GDM1 (cell line): ENCODE data around the gene CD70.
"Not testable (repeated sequence)": the region's sequence is repeated elsewhere in the genome, so short reads cannot be mapped to it uniquely, and the experiment has no call there.

Source experiments
- DNase-seq: peaks from one replicate; lab custom pipeline; 2025; lab: John Stamatoyannopoulos, UW

The CD70 gene, protein sequence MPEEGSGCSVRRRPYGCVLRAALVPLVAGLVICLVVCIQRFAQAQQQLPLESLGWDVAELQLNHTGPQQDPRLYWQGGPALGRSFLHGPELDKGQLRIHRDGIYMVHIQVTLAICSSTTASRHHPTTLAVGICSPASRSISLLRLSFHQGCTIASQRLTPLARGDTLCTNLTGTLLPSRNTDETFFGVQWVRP

GRCh38 chr19:6590827-6591319 lies at the start of gene CD70:
Gene CD70, minus strand, starts transcription at chr19:6591150. Its CDS starts 148 bp downstream, at chr19:6591002.
- DNase-seq: peak; percentile 83

DNA sequence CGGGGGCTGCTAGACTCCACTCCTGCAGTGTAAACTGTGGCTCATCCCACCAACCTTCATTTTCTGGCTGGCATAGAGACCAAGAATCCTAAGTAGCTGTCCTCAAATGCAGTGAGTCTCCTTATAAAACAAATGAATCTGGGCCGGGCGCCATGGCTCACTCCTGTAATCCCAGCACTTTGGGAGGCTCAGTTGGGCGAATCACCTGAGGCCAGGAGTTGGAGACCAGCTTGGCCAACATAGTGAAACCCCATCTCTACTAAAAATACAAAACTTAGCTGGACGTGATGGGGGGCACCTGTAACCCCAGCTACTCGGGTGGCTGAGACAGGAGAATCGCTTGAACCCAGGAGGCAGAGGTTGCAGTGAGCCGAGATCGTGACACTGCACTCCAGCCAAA lies 49.4 kb upstream of the CD70 start:
- not testable (repeated sequence) for DNase-seq

- DNase-seq: no peak
These were observed 48.5 kb upstream of the CD70 start for GRCh38 chr19:6639439-6639838.

DNA sequence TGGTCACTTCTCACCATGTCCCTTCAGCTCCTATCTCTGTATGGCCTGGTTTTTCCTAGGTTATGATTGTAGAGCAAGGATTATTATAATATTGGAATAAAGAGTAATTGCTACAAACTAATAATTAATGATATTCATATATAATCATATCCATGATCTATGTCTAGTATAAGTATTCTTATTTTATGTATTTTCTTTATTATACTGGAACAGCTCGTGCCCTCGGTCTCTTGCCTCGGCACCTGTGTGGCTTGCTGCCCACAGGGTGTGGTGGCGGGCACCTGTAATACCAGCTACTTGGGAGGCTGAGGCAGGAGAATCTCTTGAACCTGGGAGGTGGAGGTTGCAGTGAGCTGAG lies 42.5 kb upstream of the CD70 start:
- not testable (repeated sequence) for DNase-seq

- DNase-seq: peak; percentile 56
These were observed 42.0 kb upstream of the CD70 start for GRCh38 chr19:6632747-6633455.

DNA sequence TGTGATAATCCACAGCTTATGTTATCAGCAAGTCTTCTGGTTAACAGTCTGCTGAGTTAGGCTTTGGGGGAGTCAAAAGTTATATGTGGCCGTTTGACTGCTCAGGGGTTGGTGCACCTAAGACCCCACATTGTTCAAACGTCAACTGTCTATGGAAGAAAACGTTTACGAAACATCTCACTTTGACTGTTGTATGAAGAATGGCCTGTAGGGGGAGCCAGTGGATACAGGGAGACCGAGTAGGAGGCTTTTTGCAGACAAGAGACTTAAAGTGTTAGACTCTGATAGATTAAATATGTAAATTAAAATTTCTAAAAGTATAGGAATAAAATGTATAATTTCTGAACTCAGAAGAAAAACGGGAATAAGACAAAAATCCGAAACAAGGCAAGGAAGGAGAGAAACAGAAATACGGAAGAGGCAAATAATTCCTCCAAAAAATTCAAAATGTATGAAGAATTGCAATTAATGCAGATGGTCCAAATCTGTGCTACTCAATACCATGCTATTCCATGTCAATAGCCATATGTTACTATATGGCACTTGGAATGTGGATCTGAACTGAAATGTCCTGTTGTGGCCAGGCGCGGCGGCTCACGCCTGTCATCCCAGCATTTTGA lies 41.2 kb upstream of the CD70 start:
- peak; percentile 58 for DNase-seq

DNA sequence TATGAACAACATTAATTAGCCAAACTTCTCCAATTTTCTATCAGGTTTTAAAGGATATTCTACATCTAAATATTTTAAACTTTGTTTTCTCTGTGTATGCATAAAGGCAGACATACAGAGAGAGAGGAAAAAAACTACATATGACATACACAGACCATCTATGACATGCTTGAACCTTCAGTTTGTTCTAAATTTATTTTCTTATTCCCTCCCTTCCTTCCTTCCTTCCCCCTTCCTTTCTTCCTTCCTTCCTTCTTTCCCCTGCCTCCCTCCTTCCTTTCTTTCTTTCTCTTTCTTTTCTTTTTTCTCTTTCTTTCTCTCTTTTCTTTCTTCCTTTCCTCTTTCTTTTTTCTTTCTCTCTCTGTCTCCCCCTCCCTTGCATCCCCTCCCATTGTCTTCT lies 35.8 kb upstream of the CD70 start:
- no peak for DNase-seq

GRCh38 chr19:6617374-6617773 lies 26.4 kb upstream of the CD70 start:
- DNase-seq: no peak

GRCh38 chr19:6616011-6616410 lies 25.1 kb upstream of the CD70 start:
- DNase-seq: no peak

- DNase-seq: no peak
These were observed 22.8 kb upstream of the CD70 start for GRCh38 chr19:6613711-6614110.

GRCh38 chr19:6610934-6611852 lies 20.2 kb upstream of the CD70 start:
- DNase-seq: no peak

- no peak for DNase-seq
These were observed 18.0 kb upstream of the CD70 start for GRCh38 chr19:6608940-6609339.

DNA sequence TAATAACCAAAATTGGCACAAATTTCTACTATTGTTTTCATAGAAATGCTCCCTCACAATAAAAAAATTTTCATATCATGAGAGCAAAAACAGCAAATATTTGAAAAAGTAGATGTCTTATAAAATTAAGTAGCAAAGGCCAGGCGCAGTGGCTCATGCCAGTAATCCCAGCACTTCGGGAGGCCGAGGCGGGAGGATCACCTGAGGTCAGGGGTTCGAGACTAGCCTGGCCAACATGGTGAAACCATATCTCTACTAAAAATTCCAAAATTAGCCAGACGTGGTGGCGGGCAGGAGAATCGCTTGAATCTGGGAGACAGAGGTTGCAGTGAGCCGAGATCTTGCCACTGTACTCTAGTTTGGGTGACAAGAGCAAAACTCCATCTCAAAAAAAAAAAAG lies 17.2 kb upstream of the CD70 start:
- not testable (repeated sequence) for DNase-seq

DNA sequence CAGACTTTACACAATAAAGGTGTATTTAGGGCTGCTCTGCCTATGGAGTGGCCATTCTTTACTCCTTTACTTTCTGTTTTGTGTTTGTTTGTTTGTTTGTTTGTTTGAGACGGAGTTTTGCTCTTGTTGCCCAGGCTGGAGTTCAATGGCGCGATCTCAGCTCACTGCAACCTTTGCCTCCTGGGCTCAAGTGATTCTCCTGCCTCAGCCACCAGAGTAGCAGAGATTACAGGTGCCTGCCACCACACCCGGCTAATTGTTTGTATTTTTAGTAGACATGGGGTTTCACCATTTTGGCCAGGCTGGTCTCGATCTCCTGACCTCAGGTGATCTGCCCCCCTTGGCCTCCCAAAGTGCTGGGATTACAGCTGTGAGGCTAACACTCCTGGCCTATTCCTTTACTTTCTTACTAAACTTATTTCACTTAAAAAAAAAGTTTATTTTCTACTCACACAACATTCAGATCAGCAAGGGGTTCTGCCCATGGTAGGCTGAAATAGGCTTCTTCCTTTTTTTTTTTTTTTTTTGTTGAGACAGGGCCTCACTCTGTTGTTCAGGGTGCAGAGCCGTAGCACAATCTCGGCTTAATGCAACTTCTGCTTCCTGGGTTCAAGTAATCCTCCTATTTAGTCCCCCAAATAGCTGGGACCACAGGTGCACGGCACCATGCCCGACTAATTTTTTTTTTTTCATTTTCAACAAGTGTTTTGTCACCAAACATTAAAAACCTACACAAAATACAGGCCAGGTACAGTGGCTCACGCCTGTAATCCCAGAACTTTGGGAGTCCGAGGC lies 15.5 kb upstream of the CD70 start:
- not testable (repeated sequence) for DNase-seq

- DNase-seq: no peak
These were observed 14.0 kb upstream of the CD70 start for GRCh38 chr19:6604906-6605305.

DNA sequence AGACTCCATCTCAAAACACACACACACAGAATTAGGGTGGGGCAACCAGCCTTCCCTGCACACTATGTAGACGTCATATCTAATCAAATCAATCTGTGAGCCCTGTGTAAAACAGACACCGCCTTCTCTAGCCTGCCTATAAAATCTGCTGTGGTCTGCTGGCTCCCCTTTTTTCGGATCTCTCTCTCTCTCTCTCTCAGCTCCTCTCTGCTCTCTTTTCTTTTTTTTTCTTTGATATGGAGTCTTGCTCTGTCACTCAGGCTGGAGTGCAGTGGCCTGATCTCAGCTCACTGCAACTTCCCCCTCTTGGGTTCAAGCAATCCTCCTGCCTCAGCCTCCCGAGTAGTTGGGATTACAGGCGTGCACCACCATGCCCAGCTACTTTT lies 11.8 kb upstream of the CD70 start:
- no peak for DNase-seq

DNA sequence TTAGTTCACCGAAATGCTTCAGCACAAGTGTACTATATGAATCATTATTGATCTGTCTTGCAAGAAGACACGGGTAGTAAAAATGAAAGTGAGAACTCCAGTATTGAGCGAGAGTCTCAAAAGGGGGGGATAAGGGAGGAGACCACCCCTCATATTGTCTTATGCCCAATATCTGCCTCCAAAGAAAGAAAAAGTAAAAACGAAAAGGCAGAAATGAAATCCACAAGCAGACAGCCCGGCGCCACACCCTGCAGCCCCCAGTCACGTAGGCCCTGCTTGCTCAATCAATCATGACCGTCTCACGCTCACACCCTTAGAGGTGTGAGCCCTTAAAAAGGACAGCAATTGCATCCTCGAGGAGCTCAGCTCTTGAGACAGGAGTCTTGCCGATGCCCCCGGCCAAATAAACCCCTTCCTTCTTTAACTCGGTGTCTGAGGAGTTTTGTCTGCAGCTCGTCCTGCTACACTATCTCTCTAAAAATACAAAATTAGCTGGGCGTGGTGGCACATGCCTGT lies 10.6 kb upstream of the CD70 start:
- DNase-seq: not testable (repeated sequence)

GRCh38 chr19:6600951-6601536 lies 10.1 kb upstream of the CD70 start:
- not testable (repeated sequence) for DNase-seq

DNA sequence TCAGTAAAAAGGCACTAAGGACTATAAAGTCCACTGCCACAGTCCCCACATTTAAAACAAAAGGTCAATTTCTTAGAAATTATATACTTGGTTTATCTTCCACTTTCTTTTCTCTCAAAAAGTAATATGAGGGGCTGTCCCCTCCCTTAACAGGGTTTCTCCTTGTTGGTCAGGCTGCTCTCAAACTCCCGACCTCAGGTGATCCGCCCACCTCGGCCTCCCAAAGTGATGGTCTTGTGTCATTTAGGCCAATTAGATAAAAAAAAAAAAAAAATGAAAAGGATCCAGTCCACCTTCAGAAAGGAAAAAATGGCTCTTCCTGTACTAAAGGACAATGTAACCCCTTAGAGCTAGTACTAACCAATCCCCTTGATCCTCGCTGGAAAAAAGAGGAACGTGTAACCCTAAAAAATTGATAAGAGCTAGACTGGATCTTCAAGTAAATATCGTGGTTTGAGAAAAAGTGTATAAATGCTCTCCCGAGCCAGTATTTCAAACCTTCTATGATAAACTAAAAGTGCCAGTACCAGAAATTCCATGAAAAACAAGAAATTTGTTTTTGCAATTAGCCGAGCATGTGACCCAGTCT lies 9.0 kb upstream of the CD70 start:
- DNase-seq: no peak

DNA sequence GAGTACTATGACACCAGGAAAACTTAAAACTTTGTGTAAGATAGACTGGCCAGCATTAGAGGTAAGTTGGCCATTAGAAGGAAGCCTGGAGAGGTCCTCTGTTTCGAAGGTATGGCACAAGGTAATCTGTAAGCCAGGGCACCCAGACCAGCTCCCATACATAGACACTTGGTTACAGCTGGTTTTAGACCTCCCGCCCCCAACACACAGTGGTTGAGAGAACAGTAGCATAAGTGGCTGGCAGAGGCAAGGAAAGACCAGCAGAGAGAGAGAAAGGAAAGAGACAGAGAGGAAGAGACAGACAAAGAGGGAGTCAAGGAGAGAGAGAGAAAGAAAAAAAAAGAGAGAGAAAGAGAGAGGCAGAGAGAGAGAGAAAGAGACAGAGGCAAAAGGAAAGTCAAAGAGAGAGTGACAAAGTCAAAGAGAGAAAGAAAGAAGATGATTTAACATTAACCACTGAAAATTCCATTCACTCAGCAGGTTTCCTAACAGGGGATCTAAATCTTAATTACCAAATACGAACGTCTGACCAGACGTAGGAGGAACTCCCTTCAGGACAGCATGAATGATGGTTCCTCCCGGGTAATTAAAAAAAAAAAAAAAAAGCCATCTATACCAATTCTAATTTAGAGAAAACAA lies 7.4 kb upstream of the CD70 start:
- not testable (repeated sequence) for DNase-seq
